ENCODE measurements around the gene GPR78. TPM values are rescaled to one million over a fixed set of nuclear protein-coding genes. Genes with fewer than 3 reads are reported as not detected.

GPR78 gene
- polyA plus RNA-seq, 1 donor (not counting 4 experiments of a cell fraction or from before 2014, with no cell fraction given): not detected

- no peak for FAIRE-seq
These were observed 21.9 kb upstream of the GPR78 start for GRCh38 chr4:8558080-8558960.

GRCh38 chr4:8559011-8559410, 21.2 kb upstream of the GPR78 start:
- Histone ChIP-seq H3K4me1 (ENCODE audit: control insufficient read depth, extremely low read depth, insufficient read depth, low read length) (no peaks in the 10 kb centered on the region), H3K9ac (ENCODE audit: control insufficient read depth, extremely low read depth, insufficient read depth, low read length) (no peak overlapping the region), H3K9me1 (ENCODE audit: control insufficient read depth, extremely low read depth, insufficient read depth, low read length) (no peaks in the 10 kb centered on the region), H3K79me2 (ENCODE audit: control insufficient read depth, insufficient read depth, low read length) (no peaks in the 10 kb centered on the region), H3K27ac (ENCODE audit: control insufficient read depth, insufficient read depth, low read length) (no peak overlapping the region), H3K4me2 (ENCODE audit: control insufficient read depth, extremely low read depth, insufficient read depth, low read depth, low read length) (no peak overlapping the region), H2AFZ (ENCODE audit: control insufficient read depth, low read length) (no peak overlapping the region), H4K20me1 (ENCODE audit: control insufficient read depth, extremely low read depth, insufficient read depth, low read length) (no peaks in the 10 kb centered on the region), H3K9me3 (ENCODE audit: control insufficient read depth, low read depth, low read length) (no peaks in the 10 kb centered on the region), H3K4me3 (ENCODE audit: control insufficient read depth in 2 of 3, extremely low read depth in 1 of 3, insufficient read depth in 2 of 3, low read depth in 1 of 3, low read length in 3 of 3) (no peak overlapping the region), H3K27me3 (ENCODE audit: control insufficient read depth, extremely low read depth, insufficient read depth, low read length) (peaks cover 5% of the 10 kb centered on the region), H3K36me3 (ENCODE audit: control insufficient read depth in 2 of 2, extremely low read depth in 1 of 2, insufficient read depth in 2 of 2, low read length in 2 of 2) (no peaks in the 10 kb centered on the region)
- FAIRE-seq: no peak
- no peak for TF ChIP-seq EZH2 (IDR thresholded peaks at IDR 0.05; ENCODE audit: low read length)
- TF ChIP-seq, protein P1, sequence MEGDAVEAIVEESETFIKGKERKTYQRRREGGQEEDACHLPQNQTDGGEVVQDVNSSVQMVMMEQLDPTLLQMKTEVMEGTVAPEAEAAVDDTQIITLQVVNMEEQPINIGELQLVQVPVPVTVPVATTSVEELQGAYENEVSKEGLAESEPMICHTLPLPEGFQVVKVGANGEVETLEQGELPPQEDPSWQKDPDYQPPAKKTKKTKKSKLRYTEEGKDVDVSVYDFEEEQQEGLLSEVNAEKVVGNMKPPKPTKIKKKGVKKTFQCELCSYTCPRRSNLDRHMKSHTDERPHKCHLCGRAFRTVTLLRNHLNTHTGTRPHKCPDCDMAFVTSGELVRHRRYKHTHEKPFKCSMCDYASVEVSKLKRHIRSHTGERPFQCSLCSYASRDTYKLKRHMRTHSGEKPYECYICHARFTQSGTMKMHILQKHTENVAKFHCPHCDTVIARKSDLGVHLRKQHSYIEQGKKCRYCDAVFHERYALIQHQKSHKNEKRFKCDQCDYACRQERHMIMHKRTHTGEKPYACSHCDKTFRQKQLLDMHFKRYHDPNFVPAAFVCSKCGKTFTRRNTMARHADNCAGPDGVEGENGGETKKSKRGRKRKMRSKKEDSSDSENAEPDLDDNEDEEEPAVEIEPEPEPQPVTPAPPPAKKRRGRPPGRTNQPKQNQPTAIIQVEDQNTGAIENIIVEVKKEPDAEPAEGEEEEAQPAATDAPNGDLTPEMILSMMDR (optimal IDR thresholded peaks at IDR 0.05 in 1 of 3, IDR thresholded peaks at IDR 0.05 in 1 of 3, conservative IDR thresholded peaks at IDR 0.05 in 1 of 3; ENCODE audit: extremely low read depth in 1 of 3, insufficient read depth in 2 of 3, low read length in 3 of 3): no peak
- no peak for DNase-seq (ENCODE audit: low read depth, low spot score)
- dilution Hi-C loops (cut with MboI; ENCODE audit: extremely low pct_ligation_motif_present, low sequenced_read_pairs): no loop called here

More at GRCh38 chr4:8558080-8558960, 21.9 kb upstream of the GPR78 start:
- no peak for TF ChIP-seq EZH2 (IDR thresholded peaks at IDR 0.05; ENCODE audit: low read length)
- TF ChIP-seq, protein P1 (optimal IDR thresholded peaks at IDR 0.05 in 1 of 3, IDR thresholded peaks at IDR 0.05 in 1 of 3, conservative IDR thresholded peaks at IDR 0.05 in 1 of 3; ENCODE audit: extremely low read depth in 1 of 3, insufficient read depth in 2 of 3, low read length in 3 of 3): no peak
- H4K20me1 ChIP-seq (ENCODE audit: control insufficient read depth, extremely low read depth, insufficient read depth, low read length): no peaks in the 10 kb centered on the region
- no peaks in the 10 kb centered on the region for H3K36me3 ChIP-seq (ENCODE audit: control insufficient read depth in 2 of 2, extremely low read depth in 1 of 2, insufficient read depth in 2 of 2, low read length in 2 of 2)
- H2AFZ ChIP-seq (ENCODE audit: control insufficient read depth, low read length): no peak overlapping the region
- dilution Hi-C loops (cut with MboI; ENCODE audit: extremely low pct_ligation_motif_present, low sequenced_read_pairs): no loop called here
- H3K4me2 ChIP-seq (ENCODE audit: control insufficient read depth, extremely low read depth, insufficient read depth, low read depth, low read length): no peak overlapping the region
- H3K79me2 ChIP-seq (ENCODE audit: control insufficient read depth, insufficient read depth, low read length): no peaks in the 10 kb centered on the region
- no peak overlapping the region for H3K27ac ChIP-seq (ENCODE audit: control insufficient read depth, insufficient read depth, low read length)
- DNase-seq (ENCODE audit: low read depth, low spot score): no peak
- H3K9me3 ChIP-seq (ENCODE audit: control insufficient read depth, low read depth, low read length): no peaks in the 10 kb centered on the region
- peaks cover 5% of the 10 kb centered on the region for H3K27me3 ChIP-seq (ENCODE audit: control insufficient read depth, extremely low read depth, insufficient read depth, low read length)
- no peaks in the 10 kb centered on the region for H3K9me1 ChIP-seq (ENCODE audit: control insufficient read depth, extremely low read depth, insufficient read depth, low read length)
- no peak overlapping the region for H3K9ac ChIP-seq (ENCODE audit: control insufficient read depth, extremely low read depth, insufficient read depth, low read length)
- H3K4me1 ChIP-seq (ENCODE audit: control insufficient read depth, extremely low read depth, insufficient read depth, low read length): no peaks in the 10 kb centered on the region
- no peak overlapping the region for H3K4me3 ChIP-seq (ENCODE audit: control insufficient read depth in 2 of 3, extremely low read depth in 1 of 3, insufficient read depth in 2 of 3, low read depth in 1 of 3, low read length in 3 of 3)
